ENCODE data around the gene CYSTM1.
"Not testable (repeated sequence)": the region's sequence is repeated elsewhere in the genome, so short reads cannot be mapped to it uniquely, and the experiment has no call there.

The CYSTM1 gene

DNA sequence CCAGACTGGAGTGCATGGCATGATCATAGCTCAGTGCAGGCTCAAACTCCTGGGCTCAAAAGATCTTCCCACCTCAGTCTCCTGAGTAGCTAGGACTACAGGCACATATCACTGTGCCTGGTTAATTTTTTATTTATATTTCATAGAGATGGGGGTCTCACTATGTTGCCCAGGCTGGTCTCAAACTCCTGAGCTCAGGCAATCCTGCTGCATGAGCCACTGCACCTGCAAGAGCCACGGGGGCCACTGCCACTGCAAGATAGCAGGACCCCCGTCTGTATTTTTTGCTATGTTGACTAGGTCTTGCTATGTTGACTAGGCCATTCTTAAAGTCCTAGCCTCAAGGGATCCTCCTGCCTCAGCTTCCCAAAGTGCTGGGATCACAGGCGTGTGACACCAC is 6.5 kb downstream of the CYSTM1 start:
- no peak for ATAC-seq
- Mint-ChIP-seq H3K4me3 (no peak overlapping the region), H3K27me3 (no peaks in the 10 kb centered on the region), H3K27ac (no peak overlapping the region), H3K4me1 (peaks cover 7% of the 10 kb centered on the region), H3K36me3 (no peaks in the 10 kb centered on the region), H3K9me3 (no peaks in the 10 kb centered on the region)

DNA sequence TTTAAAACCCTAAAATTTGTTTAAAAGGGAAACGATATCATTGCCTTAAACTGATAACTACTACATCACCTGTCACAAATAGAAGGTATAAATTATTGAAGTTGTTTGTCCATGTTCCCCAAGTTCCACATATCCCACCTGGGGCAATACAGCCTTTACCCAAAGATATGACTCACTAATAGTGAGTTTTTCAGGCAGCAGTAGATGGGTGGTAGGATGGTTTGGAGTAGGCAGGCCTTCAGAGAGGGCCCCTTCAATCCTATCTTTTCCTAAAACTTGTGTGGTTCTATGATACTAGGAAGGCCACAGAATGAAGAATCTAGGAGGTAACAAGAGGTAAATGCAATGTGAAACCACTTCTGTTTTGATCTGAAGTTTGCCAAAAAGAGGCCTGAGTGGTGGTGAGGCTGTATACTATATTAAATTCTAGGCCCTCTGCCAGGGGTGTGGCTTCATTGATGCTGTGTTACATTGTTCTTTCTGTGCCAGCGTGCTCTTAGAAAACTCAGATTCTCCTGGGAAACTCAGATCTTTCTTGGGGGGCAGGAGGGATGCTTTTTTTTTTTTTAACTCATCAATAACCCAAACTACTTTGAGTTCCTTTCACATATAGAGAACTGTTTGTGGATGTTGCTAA is 7.2 kb downstream of the CYSTM1 start:
- Mint-ChIP-seq H3K27ac (no peak overlapping the region), H3K9me3 (no peaks in the 10 kb centered on the region), H3K27me3 (no peaks in the 10 kb centered on the region), H3K36me3 (no peaks in the 10 kb centered on the region), H3K4me3 (no peak overlapping the region), H3K4me1 (peaks cover 7% of the 10 kb centered on the region)
- ATAC-seq: no peak

GRCh38 chr5:140182803-140183367 is 7.9 kb downstream of the CYSTM1 start:
- Mint-ChIP-seq H3K27ac (no peak overlapping the region), H3K4me3 (no peak overlapping the region), H3K9me3 (no peaks in the 10 kb centered on the region), H3K36me3 (no peaks in the 10 kb centered on the region), H3K27me3 (no peaks in the 10 kb centered on the region), H3K4me1 (peaks cover 7% of the 10 kb centered on the region)
- ATAC-seq: no peak

- Mint-ChIP-seq H3K36me3 (peaks cover 7% of the 10 kb centered on the region), H3K4me1 (peaks cover 7% of the 10 kb centered on the region), H3K27ac (no peak overlapping the region), H3K9me3 (no peaks in the 10 kb centered on the region), H3K4me3 (no peak overlapping the region), H3K27me3 (no peaks in the 10 kb centered on the region)
- no peak for ATAC-seq
Observed at GRCh38 chr5:140185409-140185808, 10.4 kb downstream of the CYSTM1 start.

DNA sequence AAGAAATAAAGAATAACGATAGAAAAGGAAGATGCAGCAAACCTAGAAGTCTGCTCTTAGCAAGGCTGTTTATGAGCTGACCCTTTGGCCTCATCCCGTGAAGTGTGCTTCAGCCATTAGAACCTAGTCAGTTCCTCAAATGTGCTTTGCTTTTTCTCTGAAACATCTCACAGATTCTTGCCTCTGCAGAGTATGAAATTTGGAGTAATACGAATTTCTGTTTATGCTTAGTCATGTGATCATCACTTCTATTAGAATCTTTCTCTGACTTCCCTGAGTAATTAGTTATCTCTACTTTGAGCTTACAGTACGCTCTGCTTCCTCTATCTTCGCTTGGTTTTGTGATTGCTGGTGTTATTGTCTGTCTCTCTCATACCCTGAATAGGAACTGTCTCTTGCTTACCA is 11.3 kb downstream of the CYSTM1 start:
- no peak overlapping the region for H3K4me3 Mint-ChIP-seq
- peaks cover 7% of the 10 kb centered on the region for H3K36me3 Mint-ChIP-seq
- no peak overlapping the region for H3K27ac Mint-ChIP-seq
- no peak for ATAC-seq
- H3K9me3 Mint-ChIP-seq: no peaks in the 10 kb centered on the region
- H3K27me3 Mint-ChIP-seq: no peaks in the 10 kb centered on the region
- peaks cover 7% of the 10 kb centered on the region for H3K4me1 Mint-ChIP-seq

- Mint-ChIP-seq H3K9me3 (no peaks in the 10 kb centered on the region), H3K36me3 (peaks cover 7% of the 10 kb centered on the region), H3K27ac (no peak overlapping the region), H3K4me1 (no peaks in the 10 kb centered on the region), H3K4me3 (no peak overlapping the region), H3K27me3 (no peaks in the 10 kb centered on the region)
- no peak for ATAC-seq
Observed at GRCh38 chr5:140189253-140189652, 14.3 kb downstream of the CYSTM1 start.

DNA sequence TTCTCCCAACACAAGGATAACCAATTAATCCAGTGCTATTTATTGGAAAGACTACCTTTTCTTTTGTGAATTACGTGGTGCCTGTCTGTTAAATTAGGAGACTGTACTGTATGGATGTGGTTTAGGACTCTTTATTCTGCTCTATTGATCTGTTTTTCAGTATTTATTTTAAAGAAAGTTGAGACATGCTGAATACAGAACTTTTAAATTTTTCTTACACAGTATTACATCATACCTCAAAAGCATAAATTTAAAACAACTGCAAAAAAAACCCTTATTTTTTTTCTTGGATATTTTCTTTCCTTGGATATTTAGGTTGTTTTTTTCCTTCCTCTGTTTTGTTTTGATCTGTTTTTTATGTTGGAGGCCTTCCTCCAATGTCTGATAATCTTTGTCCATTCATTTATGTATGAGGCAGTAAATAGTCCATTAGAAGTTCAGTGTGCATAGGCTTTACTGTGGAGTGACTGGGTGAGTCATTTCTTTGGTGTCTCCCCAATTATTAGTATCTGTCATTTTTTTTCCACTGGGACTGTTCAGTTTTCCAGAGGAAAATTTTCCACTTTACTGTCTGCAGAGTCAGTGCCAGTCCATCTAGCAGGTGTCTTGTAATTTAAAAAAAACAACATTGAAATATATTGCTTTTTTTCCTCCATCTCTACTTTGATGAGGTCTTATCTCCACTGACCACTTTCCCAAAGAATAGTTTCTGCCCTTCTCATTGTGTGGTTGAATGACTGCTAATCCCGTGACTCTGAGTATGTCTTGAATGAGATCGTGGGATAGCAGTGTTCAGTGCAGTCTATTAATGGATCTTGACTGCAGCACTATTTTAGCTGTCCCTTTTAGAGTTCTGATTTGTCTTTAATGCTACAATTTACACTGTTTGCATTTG is 15.2 kb downstream of the CYSTM1 start:
- Mint-ChIP-seq H3K4me1 (no peaks in the 10 kb centered on the region), H3K9me3 (no peaks in the 10 kb centered on the region), H3K27ac (no peak overlapping the region), H3K36me3 (peaks cover 7% of the 10 kb centered on the region), H3K27me3 (no peaks in the 10 kb centered on the region), H3K4me3 (no peak overlapping the region)
- ATAC-seq: no peak

DNA sequence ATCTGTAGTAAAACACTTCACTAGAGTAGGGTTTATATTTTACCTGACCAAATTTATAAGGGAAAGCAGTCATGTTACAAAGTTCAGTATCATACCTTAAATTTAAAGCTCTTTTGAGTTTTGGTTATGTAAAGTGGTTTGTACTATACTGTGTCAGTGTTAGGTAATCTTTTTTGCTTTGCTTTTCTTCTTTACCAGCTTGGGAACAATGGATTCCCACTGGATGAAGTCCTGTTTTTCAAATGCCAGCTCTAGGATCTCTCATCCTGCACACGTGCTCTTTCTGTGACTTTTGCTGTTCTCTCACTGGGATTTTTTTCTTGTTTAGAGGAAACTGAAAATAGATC is 15.9 kb downstream of the CYSTM1 start:
- Mint-ChIP-seq H3K36me3 (peaks cover 7% of the 10 kb centered on the region), H3K4me1 (no peaks in the 10 kb centered on the region), H3K9me3 (no peaks in the 10 kb centered on the region), H3K27ac (no peak overlapping the region), H3K27me3 (no peaks in the 10 kb centered on the region), H3K4me3 (no peak overlapping the region)
- no peak for ATAC-seq

- H3K27ac Mint-ChIP-seq: no peak overlapping the region
- no peaks in the 10 kb centered on the region for H3K27me3 Mint-ChIP-seq
- peaks cover 17% of the 10 kb centered on the region for H3K36me3 Mint-ChIP-seq
- no peaks in the 10 kb centered on the region for H3K4me1 Mint-ChIP-seq
- ATAC-seq: no peak
- H3K4me3 Mint-ChIP-seq: no peak overlapping the region
- no peaks in the 10 kb centered on the region for H3K9me3 Mint-ChIP-seq
Observed at GRCh38 chr5:140192715-140193430, 17.9 kb downstream of the CYSTM1 start.

DNA sequence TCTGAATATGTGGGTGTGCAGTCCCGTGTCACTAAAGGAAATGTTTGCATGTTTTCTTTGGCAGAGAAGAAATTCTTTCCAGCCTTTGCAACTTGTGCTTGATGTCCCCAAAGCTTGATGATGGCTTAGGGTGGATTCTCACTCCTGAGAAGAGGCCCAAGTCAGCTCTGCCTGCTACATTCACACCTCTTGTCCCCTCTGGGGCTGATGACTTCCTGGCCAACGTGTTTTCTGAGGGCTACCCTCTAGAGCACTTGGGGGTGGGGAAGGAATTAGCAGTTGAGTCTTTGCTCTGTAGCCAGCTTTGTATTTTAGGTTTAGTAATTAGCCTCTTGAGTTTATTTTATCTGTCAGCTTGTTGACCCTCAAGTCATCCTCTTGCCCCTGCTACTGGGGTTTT is 19.7 kb downstream of the CYSTM1 start:
- no peak overlapping the region for H3K4me3 Mint-ChIP-seq
- H3K9me3 Mint-ChIP-seq: no peaks in the 10 kb centered on the region
- H3K27me3 Mint-ChIP-seq: no peaks in the 10 kb centered on the region
- no peaks in the 10 kb centered on the region for H3K4me1 Mint-ChIP-seq
- no peak for ATAC-seq
- H3K27ac Mint-ChIP-seq: no peak overlapping the region
- peaks cover 25% of the 10 kb centered on the region for H3K36me3 Mint-ChIP-seq

GRCh38 chr5:140196115-140196814 is 21.3 kb downstream of the CYSTM1 start:
- Mint-ChIP-seq H3K27me3 (no peaks in the 10 kb centered on the region), H3K9me3 (no peaks in the 10 kb centered on the region), H3K4me1 (no peaks in the 10 kb centered on the region), H3K4me3 (no peak overlapping the region), H3K36me3 (peaks cover 33% of the 10 kb centered on the region), H3K27ac (no peak overlapping the region)
- no peak for ATAC-seq

- ATAC-seq: no peak
- no peaks in the 10 kb centered on the region for H3K27me3 Mint-ChIP-seq
- no peak overlapping the region for H3K27ac Mint-ChIP-seq
- H3K4me3 Mint-ChIP-seq: no peak overlapping the region
- peaks cover 37% of the 10 kb centered on the region for H3K36me3 Mint-ChIP-seq
- H3K9me3 Mint-ChIP-seq: no peaks in the 10 kb centered on the region
- no peaks in the 10 kb centered on the region for H3K4me1 Mint-ChIP-seq
Observed at GRCh38 chr5:140197023-140197422, 22.0 kb downstream of the CYSTM1 start.

DNA sequence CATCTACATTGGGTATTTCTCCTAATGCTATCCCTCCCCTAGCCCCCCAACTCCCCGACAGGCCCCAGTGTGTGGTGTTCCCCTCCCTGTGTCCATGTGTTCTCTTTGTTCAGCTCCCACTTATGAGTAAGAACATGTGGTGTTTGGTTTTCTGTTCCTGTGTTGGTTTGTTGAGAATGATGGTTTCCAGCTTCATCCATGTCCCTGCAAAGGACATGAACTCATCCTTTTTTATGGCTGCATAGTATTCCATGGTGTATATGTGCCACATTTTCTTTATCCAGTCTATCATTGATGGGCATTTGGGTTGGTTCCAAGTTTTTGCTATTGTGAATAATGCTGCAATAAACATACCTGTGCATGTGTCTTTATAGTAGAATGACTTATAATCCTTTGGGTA is 23.9 kb downstream of the CYSTM1 start:
- H3K9me3 Mint-ChIP-seq, H3K4me1 Mint-ChIP-seq, ATAC-seq, H3K27ac Mint-ChIP-seq, H3K4me3 Mint-ChIP-seq, H3K27me3 Mint-ChIP-seq: not testable (repeated sequence)
- H3K36me3 Mint-ChIP-seq: peaks cover 43% of the 10 kb centered on the region

DNA sequence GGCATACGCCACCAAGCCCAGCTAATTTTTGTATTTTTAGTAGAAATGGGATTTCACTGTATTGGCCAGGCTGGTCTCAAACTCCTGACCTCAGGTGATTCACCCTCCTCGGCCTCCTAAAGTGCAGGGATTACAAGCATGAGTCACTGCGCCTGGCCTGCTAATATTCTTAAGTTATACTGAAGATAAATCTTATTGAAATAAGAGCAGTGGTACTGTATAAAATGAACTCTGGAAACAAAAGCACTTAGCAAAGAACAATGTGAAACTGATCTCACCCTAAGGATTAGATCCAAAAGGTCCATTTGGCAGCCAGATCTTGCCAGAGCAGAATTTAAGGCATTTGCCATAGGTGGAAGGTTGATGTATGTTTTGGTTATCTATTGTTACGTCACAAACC is 27.1 kb downstream of the CYSTM1 start:
- no peak overlapping the region for H3K27ac Mint-ChIP-seq
- ATAC-seq: no peak
- H3K4me3 Mint-ChIP-seq: no peak overlapping the region
- no peaks in the 10 kb centered on the region for H3K27me3 Mint-ChIP-seq
- no peaks in the 10 kb centered on the region for H3K4me1 Mint-ChIP-seq
- peaks cover 51% of the 10 kb centered on the region for H3K36me3 Mint-ChIP-seq
- H3K9me3 Mint-ChIP-seq: no peaks in the 10 kb centered on the region

- no peak overlapping the region for H3K4me3 Mint-ChIP-seq
- no peak for ATAC-seq
- no peak overlapping the region for H3K27ac Mint-ChIP-seq
- peaks cover 4% of the 10 kb centered on the region for H3K4me1 Mint-ChIP-seq
- no peaks in the 10 kb centered on the region for H3K9me3 Mint-ChIP-seq
- no peaks in the 10 kb centered on the region for H3K27me3 Mint-ChIP-seq
- H3K36me3 Mint-ChIP-seq: peaks cover 57% of the 10 kb centered on the region
Observed at GRCh38 chr5:140202610-140203009, 27.6 kb downstream of the CYSTM1 start.

All from stimulated activated memory B cell treated with anti-CD40 and anti-IgM and Interleukin-4, amounts not matched to agents 10 μg/mL and 1 μg/mL and 100 μg/mL, for 72 hours (primary cell).